GM12878 (cell line): Measurements from ENCODE around the gene EEFSEC.

Experiments used
- EGR1 ChIP-seq, 2 experiments: IDR thresholded peaks; 1 replicate in 1 of 2; 2 replicates in 1 of 2; pipeline ENCODE4 v1.6.1; 2011 to 2012; ENCODE audit warnings: low read depth in 2 of 2, low read length in 2 of 2, borderline replicate concordance in 1 of 2, mild to moderate bottlenecking in 1 of 2, moderate library complexity in 1 of 2
- POLR2AphosphoS5 ChIP-seq: IDR thresholded peaks from 2 replicates; pipeline ENCODE4 v1.6.1; 2011; ENCODE audit warnings: mild to moderate bottlenecking, low read length, inconsistent platforms
- SIN3A ChIP-seq: IDR thresholded peaks from 2 replicates; pipeline ENCODE4 v1.6.1; 2012; ENCODE audit warnings: low read depth, low read length, improper control_type of control experiment
- ZNF274 ChIP-seq: IDR thresholded peaks from one replicate; pipeline ENCODE4 v1.8.0; 2011; ENCODE audit not compliant: insufficient read length, insufficient read depth
- TF ChIP-seq, protein P1 (sequence below): IDR thresholded peaks from 2 replicates; pipeline ENCODE4 v1.6.1; 2012; ENCODE audit warnings: low read depth, low read length, improper control_type of control experiment
- TF ChIP-seq, protein P2 (sequence below), 3 experiments: IDR thresholded peaks in 2 of 3; conservative IDR thresholded peaks in 1 of 3; 2 replicates each; pipeline ENCODE4 v1.5.1; 2011; ENCODE audit warnings: low read depth in 3 of 3, low read length in 3 of 3, mild to moderate bottlenecking in 3 of 3, control low read depth in 2 of 3, moderate library complexity in 2 of 3, inconsistent platforms in 1 of 3, mixed read lengths in 1 of 3; ENCODE audit not compliant: control insufficient read depth in 2 of 3, insufficient read depth in 1 of 3; ENCODE audit errors: extremely low read depth in 1 of 3
- TF ChIP-seq, protein P3 (sequence below): IDR thresholded peaks from 2 replicates; pipeline ENCODE4 v1.6.1; 2012; ENCODE audit warnings: mild to moderate bottlenecking, low read depth, low read length

DNA sequence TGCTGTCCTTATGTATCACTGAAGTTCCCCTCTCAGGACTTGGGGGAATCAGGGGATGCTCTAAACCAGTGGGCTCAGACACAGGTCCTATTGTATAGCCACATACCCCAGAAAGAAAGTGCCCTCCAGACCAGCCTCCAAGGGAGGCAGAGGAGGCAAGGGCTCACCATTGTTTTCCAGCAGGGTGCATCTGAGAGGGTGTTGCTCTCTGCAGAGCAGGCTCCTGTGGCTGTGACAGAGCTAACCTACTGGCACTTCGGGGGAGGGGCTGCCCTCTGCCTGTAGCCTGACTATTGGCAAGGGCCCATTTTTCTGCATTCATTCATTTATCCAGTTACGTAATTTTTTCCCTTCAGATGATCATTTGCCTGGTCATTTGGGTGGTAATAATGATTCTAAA is 39.9 kb downstream of the EEFSEC start:
- TF ChIP-seq, protein P1, sequence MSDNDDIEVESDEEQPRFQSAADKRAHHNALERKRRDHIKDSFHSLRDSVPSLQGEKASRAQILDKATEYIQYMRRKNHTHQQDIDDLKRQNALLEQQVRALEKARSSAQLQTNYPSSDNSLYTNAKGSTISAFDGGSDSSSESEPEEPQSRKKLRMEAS, result no peak
- TF ChIP-seq, protein P2, sequence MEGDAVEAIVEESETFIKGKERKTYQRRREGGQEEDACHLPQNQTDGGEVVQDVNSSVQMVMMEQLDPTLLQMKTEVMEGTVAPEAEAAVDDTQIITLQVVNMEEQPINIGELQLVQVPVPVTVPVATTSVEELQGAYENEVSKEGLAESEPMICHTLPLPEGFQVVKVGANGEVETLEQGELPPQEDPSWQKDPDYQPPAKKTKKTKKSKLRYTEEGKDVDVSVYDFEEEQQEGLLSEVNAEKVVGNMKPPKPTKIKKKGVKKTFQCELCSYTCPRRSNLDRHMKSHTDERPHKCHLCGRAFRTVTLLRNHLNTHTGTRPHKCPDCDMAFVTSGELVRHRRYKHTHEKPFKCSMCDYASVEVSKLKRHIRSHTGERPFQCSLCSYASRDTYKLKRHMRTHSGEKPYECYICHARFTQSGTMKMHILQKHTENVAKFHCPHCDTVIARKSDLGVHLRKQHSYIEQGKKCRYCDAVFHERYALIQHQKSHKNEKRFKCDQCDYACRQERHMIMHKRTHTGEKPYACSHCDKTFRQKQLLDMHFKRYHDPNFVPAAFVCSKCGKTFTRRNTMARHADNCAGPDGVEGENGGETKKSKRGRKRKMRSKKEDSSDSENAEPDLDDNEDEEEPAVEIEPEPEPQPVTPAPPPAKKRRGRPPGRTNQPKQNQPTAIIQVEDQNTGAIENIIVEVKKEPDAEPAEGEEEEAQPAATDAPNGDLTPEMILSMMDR (IDR thresholded peaks at IDR 0.05 in 2 of 3, conservative IDR thresholded peaks at IDR 0.05 in 1 of 3; ENCODE audit: control insufficient read depth in 2 of 3, extremely low read depth in 1 of 3, insufficient read depth in 1 of 3, low read depth in 3 of 3, low read length in 3 of 3), result no peak
- TF ChIP-seq ZNF274 (no peak), POLR2AphosphoS5 (no peak), SIN3A (no peak), EGR1 (IDR thresholded peaks at IDR 0.05; ENCODE audit: borderline replicate concordance in 1 of 2, low read depth in 2 of 2, low read length in 2 of 2) (no peak)
- TF ChIP-seq, protein P3, sequence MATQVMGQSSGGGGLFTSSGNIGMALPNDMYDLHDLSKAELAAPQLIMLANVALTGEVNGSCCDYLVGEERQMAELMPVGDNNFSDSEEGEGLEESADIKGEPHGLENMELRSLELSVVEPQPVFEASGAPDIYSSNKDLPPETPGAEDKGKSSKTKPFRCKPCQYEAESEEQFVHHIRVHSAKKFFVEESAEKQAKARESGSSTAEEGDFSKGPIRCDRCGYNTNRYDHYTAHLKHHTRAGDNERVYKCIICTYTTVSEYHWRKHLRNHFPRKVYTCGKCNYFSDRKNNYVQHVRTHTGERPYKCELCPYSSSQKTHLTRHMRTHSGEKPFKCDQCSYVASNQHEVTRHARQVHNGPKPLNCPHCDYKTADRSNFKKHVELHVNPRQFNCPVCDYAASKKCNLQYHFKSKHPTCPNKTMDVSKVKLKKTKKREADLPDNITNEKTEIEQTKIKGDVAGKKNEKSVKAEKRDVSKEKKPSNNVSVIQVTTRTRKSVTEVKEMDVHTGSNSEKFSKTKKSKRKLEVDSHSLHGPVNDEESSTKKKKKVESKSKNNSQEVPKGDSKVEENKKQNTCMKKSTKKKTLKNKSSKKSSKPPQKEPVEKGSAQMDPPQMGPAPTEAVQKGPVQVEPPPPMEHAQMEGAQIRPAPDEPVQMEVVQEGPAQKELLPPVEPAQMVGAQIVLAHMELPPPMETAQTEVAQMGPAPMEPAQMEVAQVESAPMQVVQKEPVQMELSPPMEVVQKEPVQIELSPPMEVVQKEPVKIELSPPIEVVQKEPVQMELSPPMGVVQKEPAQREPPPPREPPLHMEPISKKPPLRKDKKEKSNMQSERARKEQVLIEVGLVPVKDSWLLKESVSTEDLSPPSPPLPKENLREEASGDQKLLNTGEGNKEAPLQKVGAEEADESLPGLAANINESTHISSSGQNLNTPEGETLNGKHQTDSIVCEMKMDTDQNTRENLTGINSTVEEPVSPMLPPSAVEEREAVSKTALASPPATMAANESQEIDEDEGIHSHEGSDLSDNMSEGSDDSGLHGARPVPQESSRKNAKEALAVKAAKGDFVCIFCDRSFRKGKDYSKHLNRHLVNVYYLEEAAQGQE, result no peak
